Astrocyte (in vitro differentiated cells and primary cell): ENCODE measurements around the gene PDE11A. TPM values are rescaled to one million over a fixed set of nuclear protein-coding genes. Genes with fewer than 3 reads are reported as not detected.

Source experiments
- DNase-seq: peaks from one replicate; pipeline ENCODE4 v3.0.0-alpha.2; 2010; ENCODE audit warnings: low read depth
- FAIRE-seq: peaks from 2 replicates; lab custom pipeline; 2011; peaks lifted over from hg19 to GRCh38; lab: Jason Lieb, UNC
- H2AFZ ChIP-seq: 2 replicates; pipeline ENCODE4 v1.6.0; 2012; ENCODE audit warnings: low read depth, low read length, inconsistent platforms
- H3K27ac ChIP-seq: 2 replicates; pipeline ENCODE4 v1.5.1; 2011; ENCODE audit warnings: low read depth, low read length, inconsistent platforms
- H3K27me3 ChIP-seq: 2 replicates; pipeline ENCODE4 v1.6.0; 2011; ENCODE audit warnings: low read length, inconsistent platforms; ENCODE audit not compliant: insufficient read depth
- H3K36me3 ChIP-seq: 2 replicates; pipeline ENCODE4 v1.5.1; 2011; ENCODE audit warnings: low read length, inconsistent platforms; ENCODE audit not compliant: insufficient read depth
- H3K4me1 ChIP-seq: 2 replicates; pipeline ENCODE4 v1.5.1; 2011; ENCODE audit warnings: low read length, inconsistent platforms; ENCODE audit not compliant: insufficient read depth
- H3K4me2 ChIP-seq: 2 replicates; pipeline ENCODE4 v1.6.0; 2012; ENCODE audit warnings: low read length, inconsistent platforms
- H3K4me3 ChIP-seq: 2 replicates; pipeline ENCODE4 v1.5.1; 2011; ENCODE audit warnings: low read depth, mild to moderate bottlenecking, low read length, inconsistent platforms; ENCODE audit not compliant: insufficient read depth
- H3K79me2 ChIP-seq: 2 replicates; pipeline ENCODE4 v1.6.0; 2012; ENCODE audit warnings: mild to moderate bottlenecking, low read length, inconsistent platforms; ENCODE audit not compliant: insufficient read depth
- H3K9ac ChIP-seq: 2 replicates; pipeline ENCODE4 v1.6.0; 2012; ENCODE audit warnings: mild to moderate bottlenecking, low read length, inconsistent platforms
- H3K9me3 ChIP-seq: 2 replicates; pipeline ENCODE4 v1.5.1; 2012; ENCODE audit warnings: low read depth, mild to moderate bottlenecking, low read length, inconsistent platforms; ENCODE audit not compliant: insufficient read depth
- H4K20me1 ChIP-seq: 2 replicates; pipeline ENCODE4 v1.6.0; 2012; ENCODE audit warnings: low read length, inconsistent platforms; ENCODE audit not compliant: insufficient read depth
- H3K27ac Mint-ChIP-seq: one replicate; pipeline ENCODE4 v1.8.0; 2021; ENCODE audit warnings: mild to moderate bottlenecking, mixed read lengths; ENCODE audit not compliant: unreplicated experiment
- H3K27me3 Mint-ChIP-seq: one replicate; pipeline ENCODE4 v1.8.0; 2021; ENCODE audit warnings: low read depth, mixed read lengths; ENCODE audit not compliant: unreplicated experiment
- H3K36me3 Mint-ChIP-seq: one replicate; pipeline ENCODE4 v1.8.0; 2021; ENCODE audit warnings: low read depth, mixed read lengths; ENCODE audit not compliant: unreplicated experiment
- H3K4me1 Mint-ChIP-seq: one replicate; pipeline ENCODE4 v1.8.0; 2021; ENCODE audit warnings: low read depth, mixed read lengths; ENCODE audit not compliant: unreplicated experiment
- H3K4me3 Mint-ChIP-seq: one replicate; pipeline ENCODE4 v1.8.0; 2021; ENCODE audit warnings: mild to moderate bottlenecking, moderate library complexity, mixed read lengths; ENCODE audit not compliant: unreplicated experiment
- H3K9me3 Mint-ChIP-seq: one replicate; pipeline ENCODE4 v1.8.0; 2021; ENCODE audit warnings: mild to moderate bottlenecking, mixed read lengths; ENCODE audit not compliant: unreplicated experiment
- EZH2 ChIP-seq: IDR thresholded peaks from 2 replicates; pipeline ENCODE4 v1.6.1; 2012; ENCODE audit warnings: mild to moderate bottlenecking, low read length, inconsistent platforms; ENCODE audit not compliant: insufficient read depth
- total RNA-seq: library from RNA; stranded (reverse); gene quantifications from 2 replicates; pipeline ENCODE4 v1.2.1, GENCODE V29; 2021
- TF ChIP-seq, protein P1 (sequence below): IDR thresholded peaks from 2 replicates; pipeline ENCODE4 v1.5.1; 2011; ENCODE audit warnings: low read depth, mild to moderate bottlenecking, inconsistent platforms, low read length, moderate library complexity; ENCODE audit not compliant: insufficient read depth

Gene PDE11A
- total RNA-seq, 1 donor from 2014 or later = 0.45 TPM

DNA sequence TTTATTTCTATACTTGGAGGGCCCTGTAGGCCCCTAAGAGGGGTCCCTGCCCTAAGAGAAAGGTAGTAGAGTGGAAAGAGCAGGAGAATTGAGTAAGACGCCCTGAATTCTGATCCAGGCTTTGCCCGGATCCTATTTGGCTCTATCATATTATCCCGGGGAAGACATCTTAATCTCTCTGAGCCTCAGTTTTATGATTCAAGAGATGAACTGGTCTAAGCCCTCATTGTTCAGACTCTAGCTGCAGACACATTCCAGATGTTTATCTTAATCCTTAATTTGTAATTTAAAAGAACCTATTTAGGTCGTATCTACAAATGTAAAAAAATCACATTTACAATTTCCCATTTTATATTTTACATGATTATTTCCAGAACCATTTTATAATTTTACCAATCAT lies 459.9 kb downstream of the PDE11A start:
- H3K4me2 ChIP-seq = no peak overlapping the region
- H3K9me3 ChIP-seq = no peaks in the 10 kb centered on the region
- Mint-ChIP-seq H3K9me3 (peaks cover 14% of the 10 kb centered on the region), H3K4me3 (no peak overlapping the region), H3K27ac (no peak overlapping the region), H3K4me1 (no peaks in the 10 kb centered on the region), H3K36me3 (peaks cover 7% of the 10 kb centered on the region), H3K27me3 (no peaks in the 10 kb centered on the region)
- no peak overlapping the region for H3K4me3 ChIP-seq
- DNase-seq (no peak), FAIRE-seq (no peak)
- no peaks in the 10 kb centered on the region for H3K36me3 ChIP-seq
- no peak overlapping the region for H3K27ac ChIP-seq
- no peak overlapping the region for H3K9ac ChIP-seq
- no peaks in the 10 kb centered on the region for H3K27me3 ChIP-seq
- H4K20me1 ChIP-seq = no peaks in the 10 kb centered on the region
- TF ChIP-seq, protein P1, sequence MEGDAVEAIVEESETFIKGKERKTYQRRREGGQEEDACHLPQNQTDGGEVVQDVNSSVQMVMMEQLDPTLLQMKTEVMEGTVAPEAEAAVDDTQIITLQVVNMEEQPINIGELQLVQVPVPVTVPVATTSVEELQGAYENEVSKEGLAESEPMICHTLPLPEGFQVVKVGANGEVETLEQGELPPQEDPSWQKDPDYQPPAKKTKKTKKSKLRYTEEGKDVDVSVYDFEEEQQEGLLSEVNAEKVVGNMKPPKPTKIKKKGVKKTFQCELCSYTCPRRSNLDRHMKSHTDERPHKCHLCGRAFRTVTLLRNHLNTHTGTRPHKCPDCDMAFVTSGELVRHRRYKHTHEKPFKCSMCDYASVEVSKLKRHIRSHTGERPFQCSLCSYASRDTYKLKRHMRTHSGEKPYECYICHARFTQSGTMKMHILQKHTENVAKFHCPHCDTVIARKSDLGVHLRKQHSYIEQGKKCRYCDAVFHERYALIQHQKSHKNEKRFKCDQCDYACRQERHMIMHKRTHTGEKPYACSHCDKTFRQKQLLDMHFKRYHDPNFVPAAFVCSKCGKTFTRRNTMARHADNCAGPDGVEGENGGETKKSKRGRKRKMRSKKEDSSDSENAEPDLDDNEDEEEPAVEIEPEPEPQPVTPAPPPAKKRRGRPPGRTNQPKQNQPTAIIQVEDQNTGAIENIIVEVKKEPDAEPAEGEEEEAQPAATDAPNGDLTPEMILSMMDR = no peak
- TF ChIP-seq EZH2 = no peak
- no peak overlapping the region for H2AFZ ChIP-seq
- H3K79me2 ChIP-seq = no peaks in the 10 kb centered on the region
- H3K4me1 ChIP-seq = no peaks in the 10 kb centered on the region

DNA sequence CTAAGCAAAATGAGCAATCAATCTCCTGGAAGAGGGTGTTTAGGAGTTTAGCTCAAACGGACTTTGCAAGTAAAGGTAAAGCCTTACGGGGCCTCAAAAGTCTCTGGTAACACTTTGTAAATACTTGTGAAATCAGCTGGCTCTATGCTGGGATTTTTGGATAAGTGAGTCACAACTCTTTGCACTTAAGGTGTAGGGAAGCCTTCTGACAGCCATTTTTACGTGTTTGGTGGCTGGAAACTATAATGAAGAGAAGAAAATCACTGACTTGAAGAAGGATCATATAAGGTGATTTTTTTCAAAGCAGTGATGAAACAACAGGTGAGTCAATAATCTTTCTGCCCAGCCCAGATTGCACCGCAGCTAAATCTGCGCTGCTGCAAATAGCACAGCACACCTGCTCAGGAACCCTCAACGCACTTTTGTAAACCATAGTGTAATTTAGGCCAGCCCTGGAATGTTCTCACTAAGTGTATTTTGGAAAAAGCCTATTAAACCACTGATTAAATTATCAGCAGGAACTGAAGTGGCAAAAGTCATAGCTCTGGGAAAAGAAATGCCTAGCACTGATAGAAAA lies 461.2 kb downstream of the PDE11A start:
- Mint-ChIP-seq H3K4me3 (no peak overlapping the region), H3K27ac (no peak overlapping the region), H3K9me3 (peaks cover 16% of the 10 kb centered on the region), H3K36me3 (peaks cover 8% of the 10 kb centered on the region), H3K4me1 (no peaks in the 10 kb centered on the region), H3K27me3 (no peaks in the 10 kb centered on the region)
- DNase-seq = no peak
- no peaks in the 10 kb centered on the region for H4K20me1 ChIP-seq
- no peak overlapping the region for H3K4me2 ChIP-seq
- H2AFZ ChIP-seq = no peak overlapping the region
- no peaks in the 10 kb centered on the region for H3K79me2 ChIP-seq
- H3K27ac ChIP-seq = no peak overlapping the region
- no peaks in the 10 kb centered on the region for H3K27me3 ChIP-seq
- no peak for FAIRE-seq
- H3K4me1 ChIP-seq = no peaks in the 10 kb centered on the region
- no peaks in the 10 kb centered on the region for H3K9me3 ChIP-seq
- no peak overlapping the region for H3K4me3 ChIP-seq
- no peak overlapping the region for H3K9ac ChIP-seq
- TF ChIP-seq, protein P1 = no peak
- no peaks in the 10 kb centered on the region for H3K36me3 ChIP-seq

DNA sequence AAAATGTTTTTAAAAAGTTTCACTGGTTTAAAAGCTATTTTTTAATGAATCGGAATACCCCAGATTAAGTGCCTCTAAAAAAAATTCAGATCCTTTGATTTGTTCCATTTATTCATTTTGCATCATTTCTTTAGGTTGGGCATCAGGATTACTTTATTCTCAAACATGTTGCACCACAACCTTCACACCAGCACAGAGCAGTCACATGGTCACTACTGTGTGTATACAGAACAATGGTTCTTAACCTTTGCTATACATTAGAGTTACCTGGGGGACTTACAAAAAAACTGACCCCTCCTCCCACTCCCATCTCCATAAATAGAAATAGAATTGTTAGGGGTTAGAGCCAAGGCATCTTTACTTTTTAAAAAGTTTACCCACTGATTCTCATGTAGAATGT lies 461.8 kb downstream of the PDE11A start:
- H3K36me3 ChIP-seq = no peaks in the 10 kb centered on the region
- H3K9ac ChIP-seq = no peak overlapping the region
- no peak overlapping the region for H3K27ac ChIP-seq
- FAIRE-seq = no peak
- Mint-ChIP-seq H3K27ac (no peak overlapping the region), H3K36me3 (peaks cover 8% of the 10 kb centered on the region), H3K9me3 (peaks cover 16% of the 10 kb centered on the region), H3K4me1 (no peaks in the 10 kb centered on the region), H3K27me3 (no peaks in the 10 kb centered on the region), H3K4me3 (no peak overlapping the region)
- TF ChIP-seq EZH2 = no peak
- TF ChIP-seq, protein P1 = no peak
- H3K4me2 ChIP-seq = no peak overlapping the region
- no peak overlapping the region for H3K4me3 ChIP-seq
- no peaks in the 10 kb centered on the region for H3K79me2 ChIP-seq
- H2AFZ ChIP-seq = no peak overlapping the region
- H4K20me1 ChIP-seq = no peaks in the 10 kb centered on the region
- H3K4me1 ChIP-seq = no peaks in the 10 kb centered on the region
- DNase-seq = no peak
- no peaks in the 10 kb centered on the region for H3K27me3 ChIP-seq
- H3K9me3 ChIP-seq = no peaks in the 10 kb centered on the region
